Retinal pigment epithelial cell (primary cell): ENCODE measurements around the gene CALHM3.
"Not testable (repeated sequence)": the region's sequence is repeated elsewhere in the genome, so short reads cannot be mapped to it uniquely, and the experiment has no call there.

Experiments used
- DNase-seq: peaks from one replicate; pipeline ENCODE4 v3.0.0-alpha.2; 2010; ENCODE audit warnings: low read depth
- H3K4me3 ChIP-seq: 2 replicates; pipeline ENCODE4 v1.5.1; 2011; ENCODE audit warnings: mild to moderate bottlenecking, low read length, control low read depth, moderate library complexity
- CTCF ChIP-seq: conservative IDR thresholded peaks from 2 replicates; pipeline ENCODE4 v1.5.1; 2011; ENCODE audit warnings: low read depth, low read length, control low read depth, inconsistent platforms

CALHM3 gene

GRCh38 chr10:103492655-103493261, 13.7 kb upstream of the CALHM3 start:
- H3K4me3 ChIP-seq = no peak overlapping the region
- TF ChIP-seq CTCF = no peak
- DNase-seq = no peak

- H3K4me3 ChIP-seq = no peak overlapping the region
- no peak for TF ChIP-seq CTCF
- peak; percentile 53 for DNase-seq
These were observed 12.8 kb upstream of the CALHM3 start for GRCh38 chr10:103491729-103492364.

GRCh38 chr10:103490986-103491314, 11.9 kb upstream of the CALHM3 start:
- no peak for DNase-seq
- no peak overlapping the region for H3K4me3 ChIP-seq
- no peak for TF ChIP-seq CTCF

- no peak for DNase-seq
- no peak for TF ChIP-seq CTCF
- no peak overlapping the region for H3K4me3 ChIP-seq
These were observed 8.3 kb upstream of the CALHM3 start for GRCh38 chr10:103487410-103487708.

GRCh38 chr10:103486635-103487409, 7.8 kb upstream of the CALHM3 start:
- H3K4me3 ChIP-seq, DNase-seq: not testable (repeated sequence)

GRCh38 chr10:103481974-103482531, 3.0 kb upstream of the CALHM3 start:
- peak; percentile 75 for TF ChIP-seq CTCF
- no peak for DNase-seq
- H3K4me3 ChIP-seq = no peak overlapping the region

GRCh38 chr10:103480521-103480920, 1.5 kb upstream of the CALHM3 start:
- no peak overlapping the region for H3K4me3 ChIP-seq
- TF ChIP-seq CTCF = no peak
- no peak for DNase-seq
